Endodermal cell (in vitro differentiated cells): ENCODE data around the gene TBL1XR1. TPM values are rescaled to one million over a fixed set of nuclear protein-coding genes. Genes with fewer than 3 reads are reported as not detected.

Experiments
- DNase-seq: peaks from one replicate; pipeline ENCODE4 v3.0.0-alpha.2; 2017
- H3K27ac ChIP-seq: 2 replicates; pipeline ENCODE4 v1.5.1; 2013; ENCODE audit warnings: mild to moderate bottlenecking, low read depth, low read length, moderate library complexity
- H3K27me3 ChIP-seq: 2 replicates; pipeline ENCODE4 v1.6.1; 2013; ENCODE audit warnings: mild to moderate bottlenecking, low read length, moderate library complexity; ENCODE audit not compliant: insufficient read depth, control insufficient read depth, poor library complexity, severe bottlenecking
- H3K36me3 ChIP-seq: 2 replicates; pipeline ENCODE4 v1.7.0; 2013; ENCODE audit warnings: mild to moderate bottlenecking, low read length, moderate library complexity; ENCODE audit not compliant: control insufficient read depth, insufficient read depth
- H3K4me1 ChIP-seq: one replicate; pipeline ENCODE4 v1.7.0; 2013; ENCODE audit warnings: low read length; ENCODE audit not compliant: control insufficient read depth, insufficient read depth
- H3K4me3 ChIP-seq: 2 replicates; pipeline ENCODE4 v1.5.1; 2013; ENCODE audit warnings: mild to moderate bottlenecking, low read length, moderate library complexity
- H3K9ac ChIP-seq: 2 replicates; pipeline ENCODE4 v1.6.1; 2013; ENCODE audit warnings: mild to moderate bottlenecking, low read length, moderate library complexity; ENCODE audit not compliant: poor library complexity, severe bottlenecking; ENCODE audit errors: extremely low read depth
- H3K9me3 ChIP-seq: 2 replicates; pipeline ENCODE4 v1.6.1; 2013; ENCODE audit warnings: mild to moderate bottlenecking, low read length, moderate library complexity; ENCODE audit not compliant: control insufficient read depth
- H3K27ac Mint-ChIP-seq: 2 replicates; pipeline ENCODE4 v1.8.0; 2020; ENCODE audit warnings: mixed read lengths
- H3K27me3 Mint-ChIP-seq: 2 replicates; pipeline ENCODE4 v1.8.0; 2021; ENCODE audit warnings: mild to moderate bottlenecking, mixed read lengths; ENCODE audit not compliant: insufficient read depth
- H3K36me3 Mint-ChIP-seq: 2 replicates; pipeline ENCODE4 v1.8.0; 2020; ENCODE audit warnings: low read depth, mixed read lengths
- H3K4me1 Mint-ChIP-seq: 2 replicates; pipeline ENCODE4 v1.8.0; 2020; ENCODE audit warnings: mixed read lengths
- H3K4me3 Mint-ChIP-seq: 2 replicates; pipeline ENCODE4 v1.8.0; 2020; ENCODE audit warnings: mild to moderate bottlenecking, moderate library complexity, mixed read lengths
- H3K9me3 Mint-ChIP-seq: 2 replicates; pipeline ENCODE4 v1.8.0; 2020; ENCODE audit warnings: mild to moderate bottlenecking, mixed read lengths
- WGBS, 2 experiments: methylation state at CpG; one replicate each; pipeline versions ENCODE4 v1.1.5 to v1.1.7; 2013; ENCODE audit warnings: missing lambda C conversion rate in 2 of 2, mixed read lengths in 1 of 2; ENCODE audit not compliant: insufficient coverage in 1 of 2, insufficient read length in 1 of 2; 5-methylcytosine and 5-hydroxymethylcytosine counted together
- total RNA-seq, 2 donors: library from RNA; stranded (reverse); fragmentation: NEBNext Ultra II Directional in 1 of 2; extraction: Animal tissue kit (Norgen Biotek cat#: 25700) in 1 of 2; gene quantifications; 2 replicates in 1 of 2; 3 replicates in 1 of 2; pipeline ENCODE4 v1.2.1, GENCODE V29; 2021
- TF ChIP-seq, protein P1 (sequence below): fragments of 200-600 bp; sonication (generic); conservative IDR thresholded peaks from 2 replicates; pipeline ENCODE4 v1.5.0; 2021; ENCODE audit warnings: antibody characterized with exemption, mild to moderate bottlenecking

TBL1XR1 gene
- total RNA-seq, 2 donors from 2014 or later = 235 to 273 TPM

DNA sequence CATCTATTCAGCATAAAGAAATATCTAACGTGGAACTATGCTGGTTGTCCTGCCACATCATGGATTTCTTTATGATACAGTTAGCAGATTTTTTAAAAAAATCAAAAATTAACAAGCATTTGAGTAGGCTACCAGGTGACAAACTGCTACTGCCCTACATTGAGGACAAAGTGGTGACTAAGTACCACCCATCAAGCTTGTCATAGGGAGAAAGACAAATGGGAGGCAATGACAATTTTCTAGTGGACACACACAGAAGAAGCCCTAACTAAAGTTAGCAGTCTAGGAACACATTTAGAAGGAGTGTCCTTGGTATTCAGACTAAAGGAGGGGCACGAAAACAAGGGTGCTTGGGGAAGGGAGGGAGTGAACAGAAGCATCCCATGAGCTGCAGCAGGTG, 131.2 kb downstream of the TBL1XR1 start:
- 92 to 100% methylated on average over 1 to 2 of the region's 2 CpGs for WGBS, 2 experiments
- Histone ChIP-seq H3K4me1 (no peaks in the 10 kb centered on the region), H3K27me3 (no peaks in the 10 kb centered on the region), H3K9me3 (no peaks in the 10 kb centered on the region), H3K9ac (no peak overlapping the region), H3K27ac (no peak overlapping the region), H3K4me3 (no peak overlapping the region), H3K36me3 (peaks cover 59% of the 10 kb centered on the region)
- Mint-ChIP-seq H3K27ac (peak overlapping the region; percentile 10), H3K36me3 (peaks cover 10% of the 10 kb centered on the region), H3K9me3 (no peaks in the 10 kb centered on the region), H3K4me3 (no peak overlapping the region), H3K27me3 (no peaks in the 10 kb centered on the region), H3K4me1 (peaks cover 14% of the 10 kb centered on the region)
- no peak for DNase-seq
- TF ChIP-seq, protein P1, sequence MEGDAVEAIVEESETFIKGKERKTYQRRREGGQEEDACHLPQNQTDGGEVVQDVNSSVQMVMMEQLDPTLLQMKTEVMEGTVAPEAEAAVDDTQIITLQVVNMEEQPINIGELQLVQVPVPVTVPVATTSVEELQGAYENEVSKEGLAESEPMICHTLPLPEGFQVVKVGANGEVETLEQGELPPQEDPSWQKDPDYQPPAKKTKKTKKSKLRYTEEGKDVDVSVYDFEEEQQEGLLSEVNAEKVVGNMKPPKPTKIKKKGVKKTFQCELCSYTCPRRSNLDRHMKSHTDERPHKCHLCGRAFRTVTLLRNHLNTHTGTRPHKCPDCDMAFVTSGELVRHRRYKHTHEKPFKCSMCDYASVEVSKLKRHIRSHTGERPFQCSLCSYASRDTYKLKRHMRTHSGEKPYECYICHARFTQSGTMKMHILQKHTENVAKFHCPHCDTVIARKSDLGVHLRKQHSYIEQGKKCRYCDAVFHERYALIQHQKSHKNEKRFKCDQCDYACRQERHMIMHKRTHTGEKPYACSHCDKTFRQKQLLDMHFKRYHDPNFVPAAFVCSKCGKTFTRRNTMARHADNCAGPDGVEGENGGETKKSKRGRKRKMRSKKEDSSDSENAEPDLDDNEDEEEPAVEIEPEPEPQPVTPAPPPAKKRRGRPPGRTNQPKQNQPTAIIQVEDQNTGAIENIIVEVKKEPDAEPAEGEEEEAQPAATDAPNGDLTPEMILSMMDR = no peak

DNA sequence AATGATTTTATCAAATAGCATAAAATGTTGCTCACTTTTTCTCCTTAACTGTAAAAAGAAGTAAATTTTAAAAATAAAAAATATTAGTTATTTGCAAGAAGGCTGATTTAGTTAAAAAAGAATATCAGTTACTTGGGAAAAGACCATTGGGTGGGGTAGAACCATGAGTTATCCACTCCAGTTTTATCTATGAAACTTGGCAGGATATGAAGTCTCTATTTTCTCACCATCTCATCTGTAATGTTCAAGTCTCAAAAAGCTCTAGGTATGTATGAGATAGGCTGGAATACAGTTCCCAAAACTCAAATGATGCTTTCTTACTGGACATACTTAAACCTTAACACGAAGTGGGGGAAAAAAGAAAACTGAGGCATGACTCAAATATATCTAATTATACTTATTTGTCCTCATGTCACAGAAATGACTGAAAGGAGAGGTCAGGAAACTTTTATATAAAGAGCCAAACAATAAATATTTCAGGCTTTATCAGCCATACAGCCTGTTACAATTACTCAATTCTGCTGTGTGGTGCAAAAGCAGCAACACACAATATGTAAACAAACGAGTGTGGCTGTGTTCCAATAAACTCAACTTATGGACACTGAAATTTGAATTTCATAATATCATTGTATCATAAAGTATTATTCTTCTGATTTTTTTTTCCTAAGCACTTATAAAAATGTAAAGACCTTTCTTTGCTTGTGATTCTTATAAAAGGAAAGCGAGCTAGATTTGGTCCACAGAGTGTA, 131.8 kb downstream of the TBL1XR1 start:
- H3K4me3 Mint-ChIP-seq = no peak overlapping the region
- TF ChIP-seq, protein P1 = no peak
- WGBS, 2 experiments = 96% methylated on average over 3 of the region's 3 CpGs; no CpG with 5 or more reads in 1 of the 2 experiments
- Histone ChIP-seq H3K27me3 (no peaks in the 10 kb centered on the region), H3K4me3 (no peak overlapping the region), H3K27ac (no peak overlapping the region), H3K4me1 (no peaks in the 10 kb centered on the region), H3K9ac (no peak overlapping the region), H3K36me3 (peaks cover 63% of the 10 kb centered on the region), H3K9me3 (no peaks in the 10 kb centered on the region)
- no peaks in the 10 kb centered on the region for H3K9me3 Mint-ChIP-seq
- peaks cover 13% of the 10 kb centered on the region for H3K4me1 Mint-ChIP-seq
- no peak overlapping the region for H3K27ac Mint-ChIP-seq
- peaks cover 9% of the 10 kb centered on the region for H3K36me3 Mint-ChIP-seq
- H3K27me3 Mint-ChIP-seq = no peaks in the 10 kb centered on the region
- DNase-seq = no peak

DNA sequence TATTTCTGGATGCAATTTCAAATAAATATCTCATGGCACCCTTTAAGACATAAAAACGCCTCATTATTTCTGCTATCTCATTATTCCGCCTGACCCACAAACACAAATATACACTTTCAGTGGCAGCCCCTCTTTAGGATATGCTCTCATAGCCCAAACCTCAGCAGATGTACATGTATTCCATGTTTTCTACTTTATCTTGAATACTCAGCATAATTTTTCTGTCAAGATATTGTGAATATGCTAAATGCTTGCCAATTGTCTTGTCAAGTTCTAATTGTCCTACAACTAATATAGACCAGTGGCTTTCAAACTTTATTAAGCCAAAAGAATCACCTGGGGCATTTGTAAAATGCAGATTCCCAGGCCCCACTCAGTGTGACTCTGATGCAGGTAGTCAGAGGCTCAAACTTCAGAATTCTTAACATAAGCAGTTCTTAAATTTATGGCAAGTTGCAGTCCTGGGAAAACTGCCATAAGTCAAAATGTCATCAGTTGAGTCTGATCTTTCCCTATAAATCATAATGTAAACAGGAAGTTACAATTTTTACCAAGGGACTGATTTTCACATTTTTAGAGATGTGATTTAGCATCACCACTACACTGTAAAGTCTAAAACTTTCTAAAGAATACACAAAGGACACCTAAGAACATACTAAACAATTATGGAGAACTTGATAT, 135.1 kb downstream of the TBL1XR1 start:
- no peak overlapping the region for H3K9ac ChIP-seq
- Mint-ChIP-seq H3K27ac (no peak overlapping the region), H3K4me1 (peaks cover 13% of the 10 kb centered on the region), H3K4me3 (no peak overlapping the region), H3K9me3 (no peaks in the 10 kb centered on the region), H3K27me3 (no peaks in the 10 kb centered on the region), H3K36me3 (peaks cover 11% of the 10 kb centered on the region)
- DNase-seq = no peak
- no peak overlapping the region for H3K4me3 ChIP-seq
- no peaks in the 10 kb centered on the region for H3K27me3 ChIP-seq
- peaks cover 70% of the 10 kb centered on the region for H3K36me3 ChIP-seq
- 92 to 100% methylated on average over 2 of the region's 2 CpGs for WGBS, 2 experiments
- TF ChIP-seq, protein P1 = no peak
- no peaks in the 10 kb centered on the region for H3K9me3 ChIP-seq
- H3K4me1 ChIP-seq = no peaks in the 10 kb centered on the region
- no peak overlapping the region for H3K27ac ChIP-seq
